GM21576 (cell line): ENCODE data around the gene ABCA3.

ENCODE experiments used
- ATAC-seq: cut with Tn5 transposase; IDR thresholded peaks from one replicate; pipeline ENCODE4 v1.9.1; 2021; ENCODE audit warnings: mild to moderate bottlenecking, moderate library complexity; ENCODE audit not compliant: unreplicated experiment

Gene ABCA3

DNA sequence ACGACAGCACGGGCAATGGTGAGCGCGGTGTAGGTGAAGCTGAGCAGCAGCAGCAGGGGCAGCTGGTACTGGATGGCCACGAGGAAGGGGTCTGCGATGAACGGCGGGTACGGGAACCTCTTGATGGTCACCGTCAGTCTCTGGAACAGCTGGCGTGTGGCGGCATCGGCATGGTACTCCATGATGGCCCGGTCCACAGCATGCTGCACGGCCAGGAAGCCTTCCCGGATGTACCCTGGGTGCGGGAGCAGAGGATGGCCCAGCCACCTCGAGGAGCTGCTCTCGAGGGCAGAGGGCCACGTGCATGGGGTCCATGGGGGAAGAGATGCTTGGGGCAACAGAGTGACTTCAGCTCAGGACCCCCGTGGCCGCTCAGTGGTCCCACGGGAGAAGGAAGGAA is 20.9 kb downstream of the ABCA3 start:
- ATAC-seq = no peak

DNA sequence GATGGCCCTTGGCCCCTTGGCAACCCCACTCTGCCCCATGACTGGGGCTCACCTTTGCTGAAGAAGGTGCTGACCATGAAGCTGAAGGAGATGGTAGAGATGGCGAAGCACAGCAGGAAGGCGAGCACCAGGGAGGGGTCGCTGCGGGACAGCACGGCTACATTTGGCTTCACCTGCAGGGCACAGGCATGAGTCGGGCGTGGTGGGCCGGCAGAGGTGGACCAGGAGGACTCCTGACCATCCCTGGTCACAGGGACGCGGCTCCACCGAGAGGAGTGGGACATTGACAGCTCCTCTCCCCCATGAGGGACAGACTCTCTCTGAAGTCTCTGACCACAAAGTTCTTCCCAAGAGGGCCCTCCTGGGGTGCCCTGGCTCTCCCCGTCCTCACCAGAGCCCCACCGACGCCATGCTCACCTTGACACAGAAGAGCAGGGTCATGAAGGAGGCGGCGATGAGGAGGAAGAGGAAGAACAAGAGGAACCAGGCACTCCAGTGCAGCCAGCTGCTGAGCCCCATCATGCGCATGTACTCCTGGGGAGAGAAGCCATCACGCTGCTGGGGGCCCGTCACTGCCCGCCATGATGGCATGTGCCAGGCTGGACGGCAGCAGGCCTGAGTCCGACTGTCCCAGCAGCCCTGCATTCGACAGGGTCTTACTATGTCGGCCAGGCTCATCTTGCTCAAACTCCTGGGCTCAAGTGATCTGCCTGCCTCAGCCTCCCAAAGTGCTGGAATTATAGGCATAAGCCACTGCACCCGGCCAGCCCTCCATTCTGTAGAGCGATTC is 23.1 kb downstream of the ABCA3 start:
- ATAC-seq = no peak

DNA sequence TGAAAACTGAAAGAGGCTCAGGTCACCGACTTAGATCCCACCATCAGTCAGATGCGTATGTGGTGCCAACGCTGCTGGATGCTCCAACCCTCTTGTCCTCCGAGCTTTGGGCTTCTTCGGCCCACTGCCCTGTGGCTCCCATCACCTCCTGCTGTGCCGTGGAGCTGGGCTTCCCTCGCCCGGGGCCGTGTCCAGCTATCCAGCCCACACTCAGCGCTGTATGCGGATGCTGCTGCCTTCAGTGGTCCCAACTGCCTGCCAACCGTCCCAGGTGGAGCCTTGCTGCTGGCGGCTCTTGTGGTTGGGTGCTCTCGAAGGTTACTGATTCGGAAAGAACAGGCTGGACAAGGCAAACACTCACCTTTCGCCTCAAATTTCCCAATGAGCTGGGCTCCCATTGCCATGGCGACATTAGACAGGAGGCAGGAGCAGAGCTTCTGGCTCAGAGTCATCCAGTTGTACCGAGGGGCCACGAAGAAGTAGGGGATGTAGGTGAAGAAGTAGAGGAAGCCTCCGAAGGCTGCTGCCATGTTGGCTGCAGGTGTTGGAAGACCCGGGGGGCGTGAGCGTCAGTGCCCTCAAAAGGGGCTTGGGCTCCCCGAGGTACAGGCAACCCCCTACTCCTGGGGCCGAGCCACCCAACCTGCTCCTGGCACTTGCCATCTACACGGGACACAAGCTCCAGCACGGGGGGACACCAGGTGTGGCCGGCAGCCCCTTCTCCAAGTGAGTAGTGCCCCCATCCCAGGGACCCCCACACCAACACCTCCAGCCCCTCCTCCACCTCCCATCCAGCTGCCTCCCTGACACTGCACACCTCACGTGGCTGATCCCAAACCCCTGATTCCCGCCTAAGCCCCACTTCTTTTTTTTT is 32.2 kb downstream of the ABCA3 start:
- ATAC-seq = no peak

DNA sequence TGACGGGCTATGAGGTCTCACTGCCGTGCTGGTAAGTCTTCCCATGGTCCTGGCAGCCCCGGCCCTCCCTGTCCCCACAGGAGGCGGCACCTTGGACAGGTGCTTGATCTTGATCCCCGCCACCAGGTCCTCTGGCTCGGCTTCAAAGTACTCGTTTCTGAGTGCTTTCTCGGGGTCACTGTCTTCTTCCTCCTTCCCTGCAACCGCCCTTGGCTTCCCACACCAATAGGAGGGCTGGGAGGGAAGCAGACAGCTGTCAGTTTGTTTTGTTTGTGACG is 40.7 kb downstream of the ABCA3 start:
- no peak for ATAC-seq

DNA sequence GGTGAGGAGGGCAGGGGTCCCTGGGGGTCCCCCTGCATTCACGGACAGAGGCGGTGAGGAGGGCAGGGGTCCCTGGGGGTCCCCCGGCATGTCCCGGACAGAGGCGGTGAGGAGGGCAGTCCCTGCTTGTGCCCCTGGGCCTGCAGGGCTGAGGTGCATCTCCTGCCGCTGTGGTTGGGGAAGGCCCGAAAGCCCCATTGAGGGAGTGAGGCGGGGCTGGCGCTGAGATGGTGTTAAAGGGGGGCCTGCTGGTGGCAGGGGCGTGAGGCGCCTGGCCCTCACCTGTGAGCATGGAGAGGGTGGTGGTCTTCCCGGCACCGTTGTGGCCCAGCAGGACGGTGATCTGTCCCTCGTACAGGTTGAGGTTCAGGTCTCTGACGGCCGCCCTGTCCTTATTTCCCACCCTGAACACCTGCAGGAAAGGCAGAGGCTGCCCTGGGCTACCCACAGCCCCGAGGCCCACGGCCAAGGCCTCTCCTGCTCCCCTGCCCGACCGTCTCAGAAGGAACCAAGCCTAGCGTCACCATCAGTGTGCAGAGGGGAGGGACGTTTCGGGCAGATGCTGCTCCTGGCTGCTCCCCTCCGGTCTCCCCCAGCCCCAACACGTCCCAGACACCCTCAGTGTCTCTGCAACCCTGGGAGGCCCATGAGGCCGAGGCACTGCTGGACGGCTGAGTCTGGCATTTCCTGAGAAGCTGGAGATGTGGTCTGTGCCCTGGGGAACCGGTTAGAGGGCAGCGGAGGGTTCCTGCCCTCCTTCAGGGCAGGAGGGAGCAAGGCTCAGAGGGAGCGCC is 41.2 kb downstream of the ABCA3 start:
- no peak for ATAC-seq

DNA sequence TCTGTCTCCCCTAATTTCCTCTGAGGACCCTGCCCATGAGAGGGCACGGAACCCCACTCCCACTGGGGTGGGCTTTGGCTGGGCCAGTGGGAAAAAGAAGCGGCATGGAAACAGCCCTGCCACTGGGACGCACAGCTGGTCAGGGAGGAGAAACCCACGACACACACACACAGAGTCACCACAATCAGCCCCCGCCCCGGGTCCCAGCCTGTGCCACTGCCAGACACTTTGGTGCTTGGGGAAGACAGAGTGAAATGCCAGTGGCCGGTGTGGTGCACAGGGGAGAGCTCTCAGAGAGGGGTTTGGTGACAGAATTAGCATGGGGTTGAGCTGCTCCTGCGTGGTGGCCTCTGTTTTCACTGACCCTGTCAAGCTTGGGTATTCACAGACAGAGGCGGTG is 41.9 kb downstream of the ABCA3 start:
- ATAC-seq = no peak

DNA sequence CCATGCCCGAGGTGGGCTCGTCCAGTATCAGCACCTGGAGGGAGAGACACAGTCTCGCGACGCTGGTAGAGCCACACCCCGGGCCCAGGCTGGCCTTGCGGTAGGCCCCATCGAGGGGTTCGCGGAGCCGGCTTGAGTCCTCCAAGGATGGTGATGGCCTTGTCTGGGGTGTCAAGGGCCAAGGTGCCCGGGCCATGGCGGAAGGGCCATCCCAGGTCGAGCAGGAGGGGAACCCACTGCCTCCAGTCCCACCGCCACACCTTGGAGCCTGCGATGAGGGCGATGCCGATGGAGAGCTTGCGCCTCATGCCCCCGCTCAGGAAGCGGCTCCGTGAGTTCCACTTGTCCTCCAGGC is 43.0 kb downstream of the ABCA3 start:
- no peak for ATAC-seq

DNA sequence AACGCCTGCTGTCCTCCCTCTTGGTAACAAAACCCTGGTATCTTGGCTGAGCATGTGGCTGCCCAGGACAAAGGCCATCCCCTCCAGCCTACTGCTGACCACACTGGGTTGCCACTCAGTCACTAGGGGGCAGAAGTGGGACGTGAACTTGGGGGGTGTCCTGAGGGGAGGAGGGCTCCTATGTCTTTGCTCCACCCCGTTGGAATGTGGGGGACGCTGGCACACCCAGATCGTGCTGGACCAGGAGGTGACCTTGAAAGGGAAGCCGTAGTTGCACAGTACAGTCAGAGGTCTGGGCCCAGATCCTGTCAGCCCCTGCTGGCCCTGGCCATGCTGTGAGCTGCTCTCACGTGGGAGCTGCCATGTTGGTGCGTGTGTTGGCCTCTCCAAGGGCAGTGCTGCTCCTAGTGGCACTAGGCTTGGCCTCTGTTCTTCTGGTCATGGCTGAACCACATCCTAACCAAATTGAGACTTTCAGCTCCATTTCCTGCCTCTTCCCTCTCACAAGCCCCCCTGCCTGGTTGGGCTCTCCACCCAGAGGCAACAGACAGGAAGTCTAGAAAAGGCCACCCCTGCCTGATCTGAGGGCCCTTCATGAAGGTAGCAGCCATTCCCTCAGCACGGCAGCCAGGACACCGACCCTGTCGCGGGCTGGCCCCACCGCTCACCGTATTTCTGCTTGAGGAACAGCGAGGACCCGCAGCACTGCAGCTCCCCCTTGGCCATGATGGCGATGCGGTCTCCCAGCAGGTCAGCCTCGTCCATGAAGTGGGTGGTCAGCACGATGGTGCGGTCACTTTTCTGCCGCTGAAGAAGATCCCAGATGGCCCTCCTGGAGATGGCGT is 43.6 kb downstream of the ABCA3 start:
- ATAC-seq = no peak

DNA sequence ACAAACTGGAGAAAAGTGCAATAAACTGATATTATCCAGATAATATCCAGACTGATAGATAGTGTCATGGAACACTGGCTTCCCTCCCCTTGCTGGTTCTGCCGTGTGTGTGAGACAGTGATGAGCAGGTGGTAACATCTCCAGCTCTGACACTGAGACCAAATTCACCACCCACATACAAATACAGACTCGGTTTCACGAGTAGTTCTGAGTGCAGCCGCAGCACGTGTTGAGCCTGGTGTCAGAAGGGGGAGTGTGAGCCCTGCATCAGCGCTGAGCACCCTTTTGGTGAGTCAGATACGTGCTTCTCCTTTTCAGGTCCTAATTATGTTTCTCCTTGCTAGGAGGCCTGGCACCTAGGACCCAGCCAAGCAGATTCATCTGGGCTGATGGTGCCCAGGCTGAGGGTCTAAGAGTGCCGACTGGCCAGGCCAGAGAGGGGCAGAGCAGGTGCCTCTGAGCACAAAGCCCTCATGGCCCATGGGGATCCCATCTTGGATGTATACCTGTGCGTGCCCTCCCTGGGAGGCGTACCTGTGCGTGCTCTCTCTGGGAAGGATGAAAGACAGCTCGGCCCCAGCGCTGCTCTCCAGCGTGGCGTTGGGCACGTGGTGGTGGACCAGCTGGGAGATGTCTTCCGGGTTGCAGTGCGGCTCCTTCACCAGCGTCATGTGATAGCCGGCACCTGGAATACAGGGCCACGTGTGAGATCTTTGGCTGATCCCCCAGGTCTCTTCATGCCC is 45.3 kb downstream of the ABCA3 start:
- no peak for ATAC-seq

DNA sequence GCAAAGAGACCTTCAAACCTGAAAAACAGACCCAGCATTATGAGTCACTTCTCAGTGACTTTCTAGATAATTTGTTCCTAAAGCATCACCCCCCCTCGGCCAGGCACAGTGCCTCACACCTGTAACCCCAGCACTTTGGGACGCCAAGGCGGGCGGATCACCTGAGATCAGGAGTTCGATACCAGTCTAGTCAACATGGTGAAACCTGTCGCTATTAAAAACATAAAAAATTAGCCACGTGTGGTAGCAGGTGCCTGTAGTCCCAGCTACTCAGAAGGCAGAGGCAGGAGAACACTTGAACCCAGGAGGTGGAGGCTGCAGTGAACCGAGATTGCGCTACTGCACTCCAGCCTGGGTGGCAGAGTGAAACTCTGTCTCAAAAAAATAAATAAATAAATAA is 48.3 kb downstream of the ABCA3 start:
- no peak for ATAC-seq

DNA sequence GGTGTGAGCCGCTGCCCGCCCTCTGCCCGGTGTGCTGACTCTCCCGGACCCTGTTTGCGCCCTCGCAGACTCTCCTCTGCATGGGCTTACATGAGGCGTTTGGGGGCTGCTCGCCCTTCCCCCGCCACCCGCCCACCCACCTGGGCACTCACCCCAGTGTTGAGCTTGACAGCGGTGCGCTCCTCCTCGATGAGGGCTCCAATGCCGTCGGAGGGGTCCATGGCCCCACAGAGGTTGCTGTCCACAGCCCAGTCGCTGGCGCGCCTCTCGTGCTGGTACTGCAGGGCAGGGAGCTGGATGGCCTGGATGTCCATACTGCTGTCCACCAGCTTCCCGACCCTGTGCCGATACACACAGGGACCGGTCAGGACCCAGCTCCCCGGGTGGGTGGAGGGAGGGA is 51.2 kb downstream of the ABCA3 start:
- ATAC-seq = no peak

DNA sequence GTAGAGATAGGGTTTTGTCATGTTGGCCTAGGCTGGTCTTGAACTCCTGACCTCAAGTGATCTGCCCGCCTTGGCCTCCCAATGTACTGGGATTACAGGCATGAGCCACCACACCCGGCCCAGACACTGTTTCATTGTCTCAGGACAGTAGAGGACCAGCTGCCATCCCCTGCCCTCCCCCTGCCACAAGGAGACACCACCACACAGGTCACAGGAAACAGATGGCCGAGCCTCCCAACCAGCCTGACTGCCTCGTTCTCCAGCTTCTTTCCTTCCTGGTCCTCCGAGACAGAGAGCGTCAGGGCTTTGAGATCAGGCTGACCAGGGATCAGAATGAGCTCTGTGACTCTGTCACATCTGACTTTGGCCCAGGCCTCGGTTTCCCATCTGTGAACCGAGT is 51.8 kb downstream of the ABCA3 start:
- ATAC-seq = no peak

DNA sequence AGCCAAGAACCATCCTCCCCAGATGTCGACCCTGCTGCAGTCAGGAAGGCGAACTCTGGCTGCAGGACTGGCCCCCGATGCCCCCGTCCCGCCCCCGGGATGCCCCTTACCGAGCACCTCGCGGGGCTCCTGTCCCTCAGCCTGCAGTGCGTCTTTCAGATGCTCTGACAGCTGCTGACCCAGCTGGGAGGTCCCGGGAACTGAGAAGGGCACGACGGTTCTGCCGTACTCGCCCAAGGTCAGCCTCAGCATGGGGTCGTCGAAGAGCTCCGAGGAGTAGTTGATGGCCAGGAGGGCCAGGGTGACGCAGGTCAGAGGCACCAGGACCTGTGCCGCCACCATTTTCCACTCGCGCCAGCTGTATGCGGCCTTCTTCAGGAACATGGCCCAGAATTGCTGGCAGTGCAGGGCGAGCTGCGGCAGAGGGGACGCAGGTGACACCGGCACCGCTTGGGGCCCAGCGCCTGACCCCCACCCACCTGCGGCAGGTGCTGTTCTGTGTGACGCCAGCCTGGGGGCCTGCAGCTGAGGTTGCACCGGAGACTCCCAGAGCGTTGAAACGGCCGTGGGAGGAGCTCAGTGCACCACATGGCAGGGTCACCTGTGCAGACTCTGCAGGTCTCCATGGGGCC is 52.5 kb downstream of the ABCA3 start:
- ATAC-seq = no peak

DNA sequence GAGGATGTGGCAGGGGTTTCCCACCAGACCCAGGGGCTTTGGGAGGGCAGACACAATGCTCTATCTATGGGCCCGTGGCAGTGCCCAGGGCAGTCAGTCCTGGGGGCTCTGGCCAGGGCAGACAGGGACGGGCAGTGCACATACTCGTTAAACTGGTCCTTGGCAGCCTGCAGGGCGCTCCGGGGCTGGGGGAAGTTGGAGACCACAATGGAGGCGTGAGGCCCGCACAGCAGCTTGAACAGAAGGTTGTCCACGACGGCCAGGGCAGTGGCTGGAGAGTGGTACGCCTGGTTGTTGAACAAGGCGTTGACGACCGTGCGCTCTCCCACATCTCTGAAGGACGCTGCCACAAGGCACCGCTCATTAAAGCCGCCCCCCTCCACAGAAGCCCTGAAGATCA is 54.0 kb downstream of the ABCA3 start:
- ATAC-seq = no peak

DNA sequence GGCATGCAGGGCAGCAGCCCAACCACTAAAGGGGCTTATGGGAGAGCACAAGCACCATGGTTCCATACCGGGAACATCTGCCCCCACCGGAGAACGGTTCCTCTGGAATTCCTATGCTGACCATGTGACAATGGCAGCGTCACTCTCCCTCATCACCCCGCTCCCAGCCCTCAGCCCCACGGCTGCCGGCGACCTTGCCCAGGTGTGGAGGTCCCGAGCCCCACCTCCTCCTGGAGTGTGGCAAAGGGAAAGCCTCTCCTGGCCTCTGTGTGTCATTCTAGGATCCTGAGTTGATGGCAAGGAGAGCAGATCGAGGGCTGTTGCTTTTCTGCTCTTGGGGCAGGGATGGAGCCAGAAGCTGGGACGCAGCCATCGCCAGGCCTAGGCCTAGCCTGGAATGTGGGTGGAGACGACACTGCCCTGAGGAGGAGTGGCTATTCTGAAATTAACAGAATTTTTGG is 54.8 kb downstream of the ABCA3 start:
- no peak for ATAC-seq

DNA sequence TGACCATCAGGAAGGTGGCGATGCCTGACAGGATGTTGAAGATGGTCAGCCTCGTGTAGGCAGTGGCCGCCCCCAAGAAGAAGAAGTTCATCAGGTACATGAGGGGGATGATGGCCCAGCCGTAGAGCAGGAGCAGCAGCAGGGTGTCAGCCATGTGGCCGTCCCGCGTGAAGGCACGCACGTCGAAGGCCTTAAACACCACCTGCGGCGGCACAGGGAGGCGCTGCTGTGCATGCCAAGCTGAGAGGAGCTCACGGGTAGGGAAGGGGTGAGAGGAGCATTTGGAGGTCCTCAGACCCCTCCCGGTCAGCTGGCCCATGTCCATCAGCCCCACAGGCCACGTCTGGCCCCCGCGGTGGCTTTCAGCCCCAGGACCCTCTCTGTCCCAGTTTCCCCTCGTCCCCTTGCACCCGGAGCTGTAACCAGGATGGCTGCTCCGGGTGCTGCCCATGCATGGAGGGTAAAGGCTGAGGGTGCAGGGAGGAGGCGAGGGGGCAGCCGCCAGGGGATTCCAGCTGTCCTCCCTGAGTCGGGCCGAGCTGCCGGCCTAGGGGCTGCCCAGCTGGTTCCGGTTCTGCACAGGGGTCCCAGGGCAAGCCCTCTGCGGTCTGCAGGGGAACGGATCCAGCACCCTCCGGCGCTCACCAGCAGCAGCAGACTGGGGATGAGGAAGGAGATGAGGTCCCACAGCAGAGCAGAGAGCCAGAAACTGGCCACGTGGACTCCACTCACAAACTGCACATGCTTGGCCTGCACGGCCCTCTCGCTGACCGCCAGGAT is 55.5 kb downstream of the ABCA3 start:
- ATAC-seq = no peak

DNA sequence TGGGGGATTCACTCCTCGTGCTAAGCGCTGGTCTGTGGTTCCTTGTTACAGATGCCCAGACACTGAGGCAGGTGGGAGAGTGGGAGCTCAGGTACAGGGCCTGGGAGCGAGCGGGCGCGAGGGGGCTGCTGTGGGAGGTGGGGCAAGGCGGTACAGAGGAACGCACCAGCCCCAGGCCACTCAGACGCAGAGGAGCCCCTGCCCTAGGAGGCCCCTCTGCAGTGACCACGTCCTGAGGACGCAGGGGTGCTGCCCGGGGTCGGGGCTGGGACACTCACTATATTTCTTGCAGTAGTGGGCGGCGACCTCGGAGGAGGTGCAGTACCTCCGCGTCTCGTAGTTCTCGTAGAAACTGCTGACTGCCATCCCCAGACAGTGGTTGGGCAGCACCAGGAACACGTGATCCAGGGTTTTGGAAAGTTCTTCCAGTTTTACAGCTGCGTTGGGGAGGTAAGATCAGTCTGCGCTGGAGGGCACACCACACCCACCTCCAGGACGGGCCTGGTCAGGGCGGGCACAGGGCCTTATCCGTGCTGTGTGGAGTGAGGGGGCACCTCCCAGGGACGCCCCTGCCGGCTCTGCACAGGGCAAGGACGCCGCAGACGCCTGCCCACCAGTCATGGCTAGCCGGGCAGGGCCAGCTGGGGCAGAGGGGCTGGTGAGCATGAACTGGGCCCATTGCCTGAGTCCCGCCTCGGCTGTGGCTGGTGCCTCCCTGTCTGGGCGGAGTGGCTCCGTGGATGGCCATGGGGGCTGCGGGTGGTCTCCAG is 56.3 kb downstream of the ABCA3 start:
- ATAC-seq = no peak
